ENCODE results near the gene LGI4.

The LGI4 gene

DNA sequence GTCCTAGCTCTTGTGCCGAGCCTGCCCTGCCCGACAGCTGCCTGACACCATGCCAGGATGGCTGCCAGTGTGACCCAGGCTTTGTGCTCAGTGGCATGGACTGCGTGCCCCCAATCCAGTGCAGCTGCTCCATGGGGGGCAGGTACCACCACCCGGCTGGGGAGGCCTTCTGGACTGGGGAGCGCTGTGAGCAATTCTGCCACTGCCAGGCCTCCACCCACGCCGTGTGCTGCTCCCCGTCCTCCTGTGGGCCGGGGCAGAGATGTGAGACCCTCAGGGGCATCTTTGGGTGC, 28.6 kb downstream of the LGI4 start:
- Histone ChIP-seq H3K27ac (replicated peaks) (no peak overlapping the region), H3K27me3 (ENCODE audit: insufficient read depth, poor library complexity, severe bottlenecking) (no peaks in the 10 kb centered on the region), H3K4me3 (replicated peaks; ENCODE audit: insufficient read depth, low read length) (no peak overlapping the region)
- DNase-seq (ENCODE audit: low read depth in 1 of 2, low spot score in 1 of 2): no peak
- no peak for TF ChIP-seq GABPA (IDR thresholded peaks at IDR 0.05; ENCODE audit: low read depth)
- no peak for TF ChIP-seq POLR2AphosphoS5 (IDR thresholded peaks at IDR 0.05; ENCODE audit: low read depth)
- TF ChIP-seq, protein P1, sequence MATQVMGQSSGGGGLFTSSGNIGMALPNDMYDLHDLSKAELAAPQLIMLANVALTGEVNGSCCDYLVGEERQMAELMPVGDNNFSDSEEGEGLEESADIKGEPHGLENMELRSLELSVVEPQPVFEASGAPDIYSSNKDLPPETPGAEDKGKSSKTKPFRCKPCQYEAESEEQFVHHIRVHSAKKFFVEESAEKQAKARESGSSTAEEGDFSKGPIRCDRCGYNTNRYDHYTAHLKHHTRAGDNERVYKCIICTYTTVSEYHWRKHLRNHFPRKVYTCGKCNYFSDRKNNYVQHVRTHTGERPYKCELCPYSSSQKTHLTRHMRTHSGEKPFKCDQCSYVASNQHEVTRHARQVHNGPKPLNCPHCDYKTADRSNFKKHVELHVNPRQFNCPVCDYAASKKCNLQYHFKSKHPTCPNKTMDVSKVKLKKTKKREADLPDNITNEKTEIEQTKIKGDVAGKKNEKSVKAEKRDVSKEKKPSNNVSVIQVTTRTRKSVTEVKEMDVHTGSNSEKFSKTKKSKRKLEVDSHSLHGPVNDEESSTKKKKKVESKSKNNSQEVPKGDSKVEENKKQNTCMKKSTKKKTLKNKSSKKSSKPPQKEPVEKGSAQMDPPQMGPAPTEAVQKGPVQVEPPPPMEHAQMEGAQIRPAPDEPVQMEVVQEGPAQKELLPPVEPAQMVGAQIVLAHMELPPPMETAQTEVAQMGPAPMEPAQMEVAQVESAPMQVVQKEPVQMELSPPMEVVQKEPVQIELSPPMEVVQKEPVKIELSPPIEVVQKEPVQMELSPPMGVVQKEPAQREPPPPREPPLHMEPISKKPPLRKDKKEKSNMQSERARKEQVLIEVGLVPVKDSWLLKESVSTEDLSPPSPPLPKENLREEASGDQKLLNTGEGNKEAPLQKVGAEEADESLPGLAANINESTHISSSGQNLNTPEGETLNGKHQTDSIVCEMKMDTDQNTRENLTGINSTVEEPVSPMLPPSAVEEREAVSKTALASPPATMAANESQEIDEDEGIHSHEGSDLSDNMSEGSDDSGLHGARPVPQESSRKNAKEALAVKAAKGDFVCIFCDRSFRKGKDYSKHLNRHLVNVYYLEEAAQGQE (IDR thresholded peaks at IDR 0.05; ENCODE audit: insufficient replicate concordance, low read depth): no peak
- TF ChIP-seq SPI1 (IDR thresholded peaks at IDR 0.05; ENCODE audit: borderline replicate concordance, low read depth): no peak
- TF ChIP-seq, protein P2, sequence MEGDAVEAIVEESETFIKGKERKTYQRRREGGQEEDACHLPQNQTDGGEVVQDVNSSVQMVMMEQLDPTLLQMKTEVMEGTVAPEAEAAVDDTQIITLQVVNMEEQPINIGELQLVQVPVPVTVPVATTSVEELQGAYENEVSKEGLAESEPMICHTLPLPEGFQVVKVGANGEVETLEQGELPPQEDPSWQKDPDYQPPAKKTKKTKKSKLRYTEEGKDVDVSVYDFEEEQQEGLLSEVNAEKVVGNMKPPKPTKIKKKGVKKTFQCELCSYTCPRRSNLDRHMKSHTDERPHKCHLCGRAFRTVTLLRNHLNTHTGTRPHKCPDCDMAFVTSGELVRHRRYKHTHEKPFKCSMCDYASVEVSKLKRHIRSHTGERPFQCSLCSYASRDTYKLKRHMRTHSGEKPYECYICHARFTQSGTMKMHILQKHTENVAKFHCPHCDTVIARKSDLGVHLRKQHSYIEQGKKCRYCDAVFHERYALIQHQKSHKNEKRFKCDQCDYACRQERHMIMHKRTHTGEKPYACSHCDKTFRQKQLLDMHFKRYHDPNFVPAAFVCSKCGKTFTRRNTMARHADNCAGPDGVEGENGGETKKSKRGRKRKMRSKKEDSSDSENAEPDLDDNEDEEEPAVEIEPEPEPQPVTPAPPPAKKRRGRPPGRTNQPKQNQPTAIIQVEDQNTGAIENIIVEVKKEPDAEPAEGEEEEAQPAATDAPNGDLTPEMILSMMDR (IDR thresholded peaks at IDR 0.05; ENCODE audit: insufficient read depth, low read length): no peak

DNA sequence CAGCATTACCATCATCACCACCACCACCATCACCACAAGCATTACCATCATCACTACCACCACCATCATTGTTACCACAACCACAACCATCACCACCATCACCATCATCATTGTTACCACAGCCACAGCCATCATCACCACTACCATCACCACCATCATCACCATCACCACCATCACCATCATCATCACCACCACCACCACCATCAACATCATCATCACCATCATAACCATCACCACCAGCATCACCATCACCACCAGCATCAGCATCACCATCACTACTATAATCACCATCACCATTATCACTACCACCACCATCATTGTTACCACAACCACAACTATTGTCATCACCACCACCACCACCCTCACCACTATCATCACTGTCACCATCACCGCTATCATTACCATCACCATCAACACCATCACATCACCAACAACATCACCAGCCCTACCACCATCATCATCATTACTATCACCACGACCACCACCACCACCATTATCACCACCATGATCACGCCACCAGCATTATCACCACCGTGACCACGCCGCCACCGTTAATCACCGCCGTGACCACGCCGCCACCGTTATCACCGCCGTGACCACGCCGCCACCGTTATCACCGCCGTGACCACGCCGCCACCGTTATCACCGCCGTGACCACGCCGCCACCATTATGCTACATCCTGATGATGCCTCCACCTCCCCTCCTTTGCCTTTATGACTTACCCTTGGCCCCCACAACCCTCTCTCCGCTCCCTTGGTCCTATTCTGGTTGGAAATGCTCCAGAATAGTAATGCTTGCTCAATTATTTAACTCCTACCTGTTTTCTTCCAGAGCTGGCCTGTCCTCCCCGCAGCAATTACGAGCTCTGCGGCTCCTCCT, 29.2 kb downstream of the LGI4 start:
- Histone ChIP-seq H3K4me3 (replicated peaks; ENCODE audit: insufficient read depth, low read length) (no peak overlapping the region), H3K27ac (replicated peaks) (no peak overlapping the region), H3K27me3 (ENCODE audit: insufficient read depth, poor library complexity, severe bottlenecking) (no peaks in the 10 kb centered on the region)
- TF ChIP-seq POLR2AphosphoS5 (IDR thresholded peaks at IDR 0.05; ENCODE audit: low read depth) (no peak), GABPA (IDR thresholded peaks at IDR 0.05; ENCODE audit: low read depth) (no peak), SPI1 (IDR thresholded peaks at IDR 0.05; ENCODE audit: borderline replicate concordance, low read depth) (no peak)
- TF ChIP-seq, protein P1 (IDR thresholded peaks at IDR 0.05; ENCODE audit: insufficient replicate concordance, low read depth): no peak
- TF ChIP-seq, protein P2 (IDR thresholded peaks at IDR 0.05; ENCODE audit: insufficient read depth, low read length): no peak
- no peak for DNase-seq (ENCODE audit: low read depth in 1 of 2, low spot score in 1 of 2)

DNA sequence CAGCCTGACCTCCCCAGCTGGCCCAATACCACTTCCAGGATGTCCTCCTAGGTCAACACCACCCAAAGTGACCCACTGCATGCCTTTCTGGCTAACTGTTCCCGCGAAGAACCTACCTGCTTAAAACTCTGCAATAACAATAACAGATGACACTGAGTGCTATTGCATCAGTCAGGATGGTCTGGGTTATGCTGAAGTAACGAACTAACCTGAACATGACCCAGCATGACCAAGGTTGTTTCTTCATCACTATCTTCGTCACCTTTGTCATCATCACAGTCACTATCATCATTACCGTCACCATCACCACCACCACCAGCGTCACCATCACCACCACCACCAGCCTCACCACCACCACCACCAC, 29.8 kb downstream of the LGI4 start:
- no peak for TF ChIP-seq GABPA (IDR thresholded peaks at IDR 0.05; ENCODE audit: low read depth)
- no peak for TF ChIP-seq POLR2AphosphoS5 (IDR thresholded peaks at IDR 0.05; ENCODE audit: low read depth)
- no peak for TF ChIP-seq SPI1 (IDR thresholded peaks at IDR 0.05; ENCODE audit: borderline replicate concordance, low read depth)
- TF ChIP-seq, protein P2 (IDR thresholded peaks at IDR 0.05; ENCODE audit: insufficient read depth, low read length): no peak
- TF ChIP-seq, protein P1 (IDR thresholded peaks at IDR 0.05; ENCODE audit: insufficient replicate concordance, low read depth): no peak
- DNase-seq (ENCODE audit: low read depth in 1 of 2, low spot score in 1 of 2): no peak
- H3K27me3 ChIP-seq (ENCODE audit: insufficient read depth, poor library complexity, severe bottlenecking): no peaks in the 10 kb centered on the region
- H3K4me3 ChIP-seq (replicated peaks; ENCODE audit: insufficient read depth, low read length): no peak overlapping the region
- H3K27ac ChIP-seq (replicated peaks): no peak overlapping the region
